Retina (tissue), 1 donor: Measurements from ENCODE around the gene TCHHL1.

Experiments used
- DNase-seq: peaks from one replicate; pipeline ENCODE4 v3.0.0-alpha.2; 2016

The TCHHL1 gene

DNA sequence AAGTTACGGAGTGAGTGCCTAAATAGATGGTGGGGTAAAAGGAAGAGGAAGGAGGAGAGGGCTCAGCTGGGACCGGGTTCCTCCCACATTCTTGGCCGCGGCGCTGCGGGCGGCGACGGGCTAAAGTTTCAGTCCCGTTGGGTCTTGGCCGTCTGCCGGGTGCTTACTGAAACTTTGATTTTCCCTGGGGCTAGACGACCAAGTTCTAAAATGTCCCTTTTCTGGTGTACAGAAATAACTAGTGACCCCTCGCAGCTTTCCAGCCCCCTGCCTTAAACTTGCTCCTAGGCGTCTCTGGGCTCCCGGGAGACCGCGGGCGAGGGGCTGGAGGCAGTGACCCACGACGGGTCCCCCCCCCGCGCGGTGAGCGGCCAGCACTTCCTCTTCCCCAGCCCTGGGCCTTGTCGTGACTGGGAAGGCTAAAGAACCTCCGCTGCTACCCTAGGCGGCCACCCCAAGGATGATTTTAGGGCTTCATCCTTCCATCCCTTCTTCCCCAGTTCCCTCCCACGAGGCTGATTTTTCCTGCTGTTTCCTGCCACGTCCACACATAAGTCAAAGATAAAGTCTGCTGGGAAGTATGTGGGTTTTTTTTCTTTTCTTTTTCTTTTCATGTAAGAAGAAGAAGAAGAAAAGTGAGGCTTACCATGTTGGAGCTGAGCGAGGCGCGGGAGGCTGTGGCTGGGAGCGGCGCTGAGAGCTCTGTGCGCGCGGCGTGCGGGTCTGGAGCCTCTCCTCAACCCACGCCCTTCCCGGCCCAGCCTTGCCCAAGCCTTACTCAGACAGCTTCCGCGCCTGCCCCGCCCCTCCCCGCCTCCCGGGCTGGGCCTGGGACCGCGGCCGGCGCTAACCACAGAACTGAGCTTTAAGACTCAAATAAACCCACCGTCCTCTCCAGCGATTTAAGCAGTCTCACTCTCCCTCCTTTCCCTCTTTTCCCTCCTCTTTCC is 52.3 kb downstream of the TCHHL1 start, which contains the start of gene S100A11:
Gene S100A11 (minus strand): TSS at position 738 of the 950 bp plus-strand sequence. CDS start 89 bp downstream, at position 649.
- DNase-seq = peak; percentile 66

- DNase-seq = peak; percentile 14
Measured at GRCh38 chr1:152035539-152036266, 53.2 kb downstream of the TCHHL1 start.

GRCh38 chr1:152034654-152035538 is 54.0 kb downstream of the TCHHL1 start:
- DNase-seq = peak; percentile 49

DNA sequence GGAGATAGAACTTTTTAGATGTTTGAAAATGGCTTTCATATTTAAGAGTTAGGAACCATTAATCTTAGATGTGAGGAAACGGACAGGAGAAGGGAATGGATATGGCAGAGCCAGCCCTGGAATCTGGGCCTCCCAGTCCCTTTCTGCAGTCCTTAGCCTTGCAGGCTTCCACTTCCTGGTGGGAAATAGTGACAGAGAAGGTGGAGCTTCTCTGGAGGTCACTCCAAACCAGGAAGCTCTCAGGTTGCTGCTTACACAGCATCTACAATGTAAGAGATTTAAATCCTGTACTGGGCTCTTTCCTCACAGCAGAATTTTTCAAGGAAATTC is 54.6 kb downstream of the TCHHL1 start:
- no peak for DNase-seq
